ENCODE measurements around the gene FCAMR.
A peak's percentile ranks its signal among the peaks of the same experiment; 100 is the strongest.
"Not testable (repeated sequence)": the region's sequence is repeated elsewhere in the genome, so short reads cannot be mapped to it uniquely, and the experiment has no call there.

The FCAMR gene

DNA sequence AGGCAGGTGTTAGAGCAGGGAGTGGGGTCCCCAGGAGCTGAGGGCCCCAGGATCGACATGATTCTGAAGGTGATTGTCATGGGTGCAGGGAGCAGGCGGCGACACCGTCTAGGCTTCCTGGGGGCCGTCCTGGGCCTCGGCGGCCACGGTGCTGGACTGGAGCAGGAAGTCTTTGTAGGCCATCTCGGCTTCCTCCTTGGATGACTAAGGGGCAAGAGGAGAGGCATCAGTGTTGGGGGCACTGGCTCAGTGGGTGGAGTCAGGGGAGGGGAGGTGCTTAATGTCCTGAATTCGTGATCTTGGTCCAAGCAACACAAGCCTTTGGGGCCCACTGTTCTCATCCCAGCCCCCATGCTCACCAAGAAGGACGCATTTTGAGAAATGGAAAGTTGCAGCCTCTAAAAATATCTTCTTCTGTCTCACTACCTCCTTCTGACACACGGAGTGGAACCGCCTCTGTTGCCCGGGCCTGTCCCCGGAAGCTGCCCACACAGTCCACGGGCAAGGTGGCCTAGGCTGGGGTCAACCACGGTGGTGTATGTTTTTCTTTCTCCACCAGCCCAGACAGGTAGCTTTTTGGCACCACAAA, 40.0 kb downstream of the FCAMR start:
- peak; percentile 70 for DNase-seq

GRCh38 chr1:206929524-206929923, 40.7 kb downstream of the FCAMR start:
- DNase-seq = no peak

GRCh38 chr1:206926286-206926685, 44.0 kb downstream of the FCAMR start:
- DNase-seq = no peak

GRCh38 chr1:206925106-206925736, 45.0 kb downstream of the FCAMR start:
- DNase-seq = peak; percentile 71

GRCh38 chr1:206924592-206925105, 45.6 kb downstream of the FCAMR start:
- DNase-seq = peak; percentile 52

DNA sequence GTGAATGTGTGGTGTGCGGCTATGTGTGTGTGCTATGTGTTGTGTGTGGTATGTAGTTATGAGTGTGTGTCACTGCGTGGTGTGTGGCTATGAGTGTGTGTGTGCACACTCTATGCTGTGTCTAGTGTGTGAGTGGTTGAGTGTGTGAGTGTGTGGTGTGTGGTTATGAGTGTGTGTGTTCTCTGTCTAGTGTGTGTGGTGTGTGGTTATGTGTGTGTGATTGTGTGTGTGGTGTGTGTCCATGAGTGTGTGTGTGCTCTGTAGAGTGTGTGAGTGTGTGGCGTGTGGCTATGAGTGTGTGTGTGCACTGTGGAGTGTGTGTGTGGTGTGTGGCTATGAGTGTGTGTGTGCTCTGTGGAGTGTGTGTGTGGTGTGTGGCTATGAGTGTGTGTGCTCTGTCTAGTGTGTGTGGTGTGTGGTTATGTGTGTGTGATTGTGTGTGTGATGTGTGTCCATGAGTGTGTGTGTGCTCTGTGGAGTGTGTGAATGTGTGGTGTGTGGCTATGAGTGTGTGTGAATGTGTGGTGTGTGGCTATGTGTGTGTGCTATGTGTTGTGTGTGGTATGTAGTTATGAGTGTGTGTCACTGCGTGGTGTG, 46.2 kb downstream of the FCAMR start:
- not testable (repeated sequence) for DNase-seq

GRCh38 chr1:206923009-206923960, 47.0 kb downstream of the FCAMR start:
- peak; percentile 77 for DNase-seq

DNA sequence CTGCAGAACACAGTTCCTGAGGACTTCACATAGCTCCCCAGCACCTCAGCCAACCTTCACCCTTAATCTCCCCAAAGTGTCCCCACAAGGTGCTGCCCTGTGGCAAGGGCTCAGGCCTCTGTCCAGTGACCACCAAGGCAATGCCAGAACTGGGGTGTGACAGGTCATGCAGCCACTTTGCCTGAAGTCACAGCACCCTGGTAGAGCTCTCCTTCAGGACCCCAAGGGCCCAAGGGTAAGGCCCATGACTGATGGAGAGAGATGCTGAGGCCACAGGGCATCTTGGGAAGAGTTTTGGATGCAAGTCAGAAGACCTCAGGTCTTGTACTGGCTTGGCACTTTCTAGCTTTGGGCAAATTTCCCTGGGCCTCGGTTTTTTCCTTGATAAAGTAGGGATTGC, 47.7 kb downstream of the FCAMR start:
- no peak for DNase-seq

- peak; percentile 42 for DNase-seq
Measured at GRCh38 chr1:206921772-206922265, 48.4 kb downstream of the FCAMR start, which contains the start of gene FCMR. FCMR (minus strand) TSS chr1:206921941; CDS start chr1:206921854, 87 bp downstream.

GRCh38 chr1:206918076-206918475, 52.2 kb downstream of the FCAMR start:
- no peak for DNase-seq

DNA sequence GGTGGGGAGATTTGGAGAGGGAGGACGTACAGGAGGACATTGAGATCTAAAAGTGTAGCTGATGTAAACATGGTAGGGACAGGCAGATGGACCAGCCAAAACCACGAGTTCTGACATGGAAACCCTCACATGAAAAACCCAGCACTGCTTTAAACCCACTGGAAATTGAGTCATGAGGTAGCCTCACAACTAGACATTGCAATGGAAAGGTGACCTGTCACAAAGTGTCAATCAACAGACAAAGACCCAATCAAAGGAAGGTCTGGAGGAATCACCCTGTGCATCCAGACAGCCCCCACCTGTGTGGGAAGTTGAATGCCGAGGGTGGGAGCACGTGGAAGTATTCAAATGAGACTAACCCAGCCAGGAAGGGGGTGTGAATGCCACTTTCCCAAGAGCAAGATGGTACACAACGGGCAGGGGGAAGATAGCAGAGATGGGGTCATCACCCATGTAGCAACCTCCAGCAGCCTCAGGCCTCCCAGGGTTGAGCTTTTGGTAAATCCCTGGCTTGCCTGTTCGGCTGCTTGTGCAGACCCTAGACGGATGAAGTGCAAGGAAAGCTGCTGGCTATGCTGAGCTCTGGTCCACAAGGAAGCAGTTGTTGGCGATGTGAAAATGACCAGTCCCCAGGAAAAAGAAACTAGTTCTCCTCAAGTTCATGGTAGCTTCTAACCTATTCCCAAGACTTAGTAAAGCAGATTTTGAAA, 54.1 kb downstream of the FCAMR start:
- peak; percentile 22 for DNase-seq

DNA sequence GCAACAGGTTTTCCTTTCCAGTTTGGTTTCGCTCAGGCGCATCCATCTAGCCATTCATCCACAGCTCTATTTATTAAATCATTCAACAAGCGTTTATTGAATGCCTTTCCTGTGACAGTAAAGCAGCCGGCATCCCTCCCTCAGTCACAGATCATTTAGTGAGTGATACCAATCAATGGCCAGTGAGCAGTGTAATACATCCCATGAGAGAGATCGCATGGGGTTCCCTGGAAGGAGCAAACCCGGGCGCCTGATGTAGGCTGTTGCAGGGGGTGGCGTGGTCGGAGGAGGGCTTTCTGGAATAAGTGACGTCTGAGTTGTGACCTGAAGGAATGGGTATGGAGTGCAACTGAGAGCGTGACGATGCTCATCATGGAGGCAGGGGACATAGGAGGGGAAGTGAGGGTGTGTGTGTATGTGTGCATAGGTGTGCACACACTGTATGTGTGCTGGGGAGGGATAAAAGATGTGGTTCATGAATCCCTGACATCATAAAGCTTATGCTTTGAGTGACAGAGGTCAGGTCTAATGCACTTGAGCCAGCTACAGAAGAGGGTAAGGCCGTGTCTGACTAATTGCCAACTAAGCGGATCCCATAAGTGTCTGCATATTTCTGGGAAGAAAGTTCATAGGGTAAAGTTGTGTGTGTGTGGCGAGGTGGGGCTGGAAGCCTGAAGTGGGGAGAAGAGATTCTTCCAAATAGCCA, 55.1 kb downstream of the FCAMR start:
- DNase-seq = no peak

DNA sequence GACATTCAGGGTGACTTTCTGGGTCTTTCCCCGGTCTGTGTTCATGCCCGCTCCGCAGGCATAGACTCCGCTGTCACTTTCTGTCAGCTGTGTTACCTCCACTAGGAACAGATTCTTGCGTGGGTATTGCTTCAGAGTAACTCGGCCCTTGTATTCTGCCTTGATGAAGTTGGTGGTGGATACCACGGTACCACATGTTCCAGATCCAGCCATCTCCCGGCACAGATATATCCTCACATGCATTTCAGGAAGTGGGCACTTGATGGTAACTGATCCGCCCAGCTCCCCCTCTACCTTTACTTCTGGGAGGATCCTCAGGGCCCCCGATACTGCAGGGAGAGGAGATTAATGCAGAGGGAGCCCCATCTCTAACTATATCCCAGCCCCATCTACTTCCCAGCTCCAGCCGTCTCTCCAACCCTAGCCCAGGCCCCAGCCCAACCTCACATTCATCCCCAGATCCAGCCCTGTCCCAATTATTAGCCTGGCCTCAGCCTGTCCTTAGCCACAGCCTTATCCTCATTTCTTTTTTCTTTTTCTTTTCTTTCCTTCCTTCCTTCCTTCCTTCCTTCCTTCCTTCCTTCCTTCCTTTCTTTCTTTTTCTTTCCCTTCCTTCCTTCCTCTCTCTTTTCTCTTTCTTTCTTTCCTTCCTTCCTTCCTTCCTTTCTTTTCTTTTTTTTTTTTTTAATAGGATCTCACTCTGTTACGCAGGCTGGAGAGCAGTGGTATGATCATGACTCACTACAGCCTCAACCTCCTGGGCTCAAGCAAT, 56.3 kb downstream of the FCAMR start:
- no peak for DNase-seq

- DNase-seq = peak; percentile 73
Measured at GRCh38 chr1:206912445-206913095, 57.7 kb downstream of the FCAMR start.

GRCh38 chr1:206911064-206911663, 59.1 kb downstream of the FCAMR start:
- peak; percentile 32 for DNase-seq

GRCh38 chr1:206909883-206910318, 60.4 kb downstream of the FCAMR start:
- no peak for DNase-seq

- DNase-seq = peak; percentile 65
Measured at GRCh38 chr1:206909161-206909882, 60.9 kb downstream of the FCAMR start.

GRCh38 chr1:206908038-206908437, 62.2 kb downstream of the FCAMR start:
- no peak for DNase-seq
